Measurements from ENCODE around the gene DAD1. TPM values are rescaled to one million over a fixed set of nuclear protein-coding genes. Genes with fewer than 3 reads are reported as not detected.

DAD1 gene
- total RNA-seq, 1 donor, result 369 TPM

DNA sequence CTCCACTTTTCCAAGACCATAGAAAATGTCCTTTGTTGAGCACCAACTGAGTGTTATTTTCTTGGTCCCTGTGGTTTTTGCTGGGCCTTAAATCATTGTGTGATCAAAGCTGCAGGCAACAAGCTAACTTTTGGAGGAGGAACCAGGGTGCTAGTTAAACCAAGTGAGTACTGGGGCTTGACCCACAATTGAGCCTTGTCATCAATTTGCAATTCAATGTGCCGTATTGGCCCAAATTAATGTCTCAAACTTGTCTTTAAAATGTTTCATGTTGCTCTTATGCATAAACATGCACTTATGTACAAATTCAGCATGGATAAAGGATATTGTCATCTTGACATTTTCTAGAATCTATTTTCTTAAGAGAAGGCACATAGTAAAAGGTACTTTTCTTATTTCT lies 62.3 kb downstream of the DAD1 start:
- TF ChIP-seq, protein P1, sequence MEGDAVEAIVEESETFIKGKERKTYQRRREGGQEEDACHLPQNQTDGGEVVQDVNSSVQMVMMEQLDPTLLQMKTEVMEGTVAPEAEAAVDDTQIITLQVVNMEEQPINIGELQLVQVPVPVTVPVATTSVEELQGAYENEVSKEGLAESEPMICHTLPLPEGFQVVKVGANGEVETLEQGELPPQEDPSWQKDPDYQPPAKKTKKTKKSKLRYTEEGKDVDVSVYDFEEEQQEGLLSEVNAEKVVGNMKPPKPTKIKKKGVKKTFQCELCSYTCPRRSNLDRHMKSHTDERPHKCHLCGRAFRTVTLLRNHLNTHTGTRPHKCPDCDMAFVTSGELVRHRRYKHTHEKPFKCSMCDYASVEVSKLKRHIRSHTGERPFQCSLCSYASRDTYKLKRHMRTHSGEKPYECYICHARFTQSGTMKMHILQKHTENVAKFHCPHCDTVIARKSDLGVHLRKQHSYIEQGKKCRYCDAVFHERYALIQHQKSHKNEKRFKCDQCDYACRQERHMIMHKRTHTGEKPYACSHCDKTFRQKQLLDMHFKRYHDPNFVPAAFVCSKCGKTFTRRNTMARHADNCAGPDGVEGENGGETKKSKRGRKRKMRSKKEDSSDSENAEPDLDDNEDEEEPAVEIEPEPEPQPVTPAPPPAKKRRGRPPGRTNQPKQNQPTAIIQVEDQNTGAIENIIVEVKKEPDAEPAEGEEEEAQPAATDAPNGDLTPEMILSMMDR (IDR thresholded peaks at IDR 0.05; ENCODE audit: insufficient read depth, low read depth, low read length), result no peak
- no peak overlapping the region for H3K4me3 ChIP-seq (ENCODE audit: low read depth, low read length)
- DNase-seq (ENCODE audit: low read depth), result no peak

DNA sequence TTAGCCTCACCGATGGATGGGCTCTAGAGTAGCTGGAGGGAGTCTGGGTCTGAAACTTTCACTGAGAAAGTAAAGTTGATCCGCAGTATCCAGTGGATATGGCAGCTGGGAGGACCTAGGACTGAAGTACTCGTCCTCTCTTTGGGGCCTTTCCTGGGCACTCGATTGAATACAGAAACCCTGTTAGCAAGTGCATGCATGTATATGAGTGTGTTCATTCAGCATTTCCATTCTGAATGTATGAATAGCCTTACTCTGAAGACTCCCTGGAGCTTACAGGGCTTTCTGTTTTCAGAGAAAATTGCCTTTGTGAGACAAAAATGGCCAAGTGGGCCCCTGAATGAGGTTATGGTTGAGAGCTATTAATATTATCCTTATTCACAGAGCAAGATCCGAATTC lies 62.8 kb downstream of the DAD1 start:
- no peak overlapping the region for H3K4me3 ChIP-seq (ENCODE audit: low read depth, low read length)
- DNase-seq (ENCODE audit: low read depth), result no peak
- TF ChIP-seq, protein P1 (IDR thresholded peaks at IDR 0.05; ENCODE audit: insufficient read depth, low read depth, low read length), result no peak

DNA sequence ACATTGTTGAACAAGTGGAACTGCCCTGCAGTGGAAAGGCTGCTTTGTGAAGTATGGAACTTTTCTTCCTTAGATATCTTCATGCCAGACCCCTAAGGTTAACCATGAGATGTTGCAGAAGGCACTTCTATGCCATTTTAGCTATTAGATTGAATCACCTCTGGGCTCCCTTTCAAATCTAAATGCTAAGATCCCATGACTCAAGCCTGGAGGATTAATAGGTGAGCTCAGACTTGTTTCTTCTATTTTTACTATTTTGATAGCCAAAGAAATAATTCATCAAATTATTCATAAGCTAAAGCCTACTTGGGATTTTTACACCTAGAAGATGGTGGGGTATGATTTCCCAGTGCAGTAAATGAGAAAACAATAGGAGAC lies 64.3 kb downstream of the DAD1 start:
- no peak for DNase-seq (ENCODE audit: low read depth)
- H3K4me3 ChIP-seq (ENCODE audit: low read depth, low read length), result no peak overlapping the region
- TF ChIP-seq, protein P1 (IDR thresholded peaks at IDR 0.05; ENCODE audit: insufficient read depth, low read depth, low read length), result no peak

DNA sequence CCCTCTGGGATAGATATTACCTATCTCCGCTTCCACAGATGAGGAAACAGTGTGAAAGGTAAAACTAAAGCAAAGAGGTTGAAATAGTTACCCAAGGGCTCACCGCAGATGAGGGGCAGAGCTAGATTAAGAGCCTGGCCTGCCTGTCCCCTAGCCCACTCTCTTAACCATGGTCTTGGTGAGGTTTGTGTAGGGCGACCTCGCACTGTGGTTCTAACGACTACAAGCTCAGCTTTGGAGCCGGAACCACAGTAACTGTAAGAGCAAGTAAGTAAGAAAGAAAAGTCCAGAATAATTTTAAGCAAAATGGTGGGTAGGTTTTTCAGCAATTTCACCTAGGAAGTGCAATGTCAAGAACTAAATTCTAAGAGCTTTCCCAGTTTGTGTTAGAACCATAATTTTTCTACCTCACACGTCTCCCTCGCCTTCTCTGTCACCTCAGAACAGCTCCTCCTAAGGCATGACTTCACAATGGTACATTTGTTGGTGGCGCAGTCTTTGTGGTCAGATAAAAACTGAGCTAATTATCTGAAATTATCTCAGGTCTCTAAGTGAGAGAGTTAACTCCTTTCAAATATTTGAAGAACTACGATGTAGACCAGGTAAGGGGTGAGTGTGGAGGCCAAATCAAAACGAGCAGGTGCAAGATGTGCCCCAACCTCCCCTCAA lies 64.8 kb downstream of the DAD1 start:
- H3K4me3 ChIP-seq (ENCODE audit: low read depth, low read length), result no peak overlapping the region
- DNase-seq (ENCODE audit: low read depth), result no peak
- TF ChIP-seq, protein P1 (IDR thresholded peaks at IDR 0.05; ENCODE audit: insufficient read depth, low read depth, low read length), result no peak

DNA sequence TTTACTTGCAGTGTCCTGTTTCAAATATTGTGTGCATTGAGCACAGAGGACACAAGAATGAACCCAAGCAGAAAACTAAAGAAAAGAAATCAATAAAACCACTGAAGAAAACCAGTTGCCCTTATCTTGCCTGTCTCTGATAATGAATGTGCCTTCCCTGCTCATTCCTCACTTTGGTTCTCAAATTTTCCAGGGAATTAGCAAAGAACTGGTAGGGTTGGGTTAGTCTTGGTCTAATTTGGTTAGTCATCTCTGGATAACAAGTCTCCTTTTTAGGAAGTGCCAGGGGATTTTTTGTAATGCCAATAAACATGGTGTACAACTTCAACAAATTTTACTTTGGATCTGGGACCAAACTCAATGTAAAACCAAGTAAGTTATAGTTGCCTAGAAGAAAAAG lies 65.7 kb downstream of the DAD1 start:
- no peak overlapping the region for H3K4me3 ChIP-seq (ENCODE audit: low read depth, low read length)
- no peak for DNase-seq (ENCODE audit: low read depth)

DNA sequence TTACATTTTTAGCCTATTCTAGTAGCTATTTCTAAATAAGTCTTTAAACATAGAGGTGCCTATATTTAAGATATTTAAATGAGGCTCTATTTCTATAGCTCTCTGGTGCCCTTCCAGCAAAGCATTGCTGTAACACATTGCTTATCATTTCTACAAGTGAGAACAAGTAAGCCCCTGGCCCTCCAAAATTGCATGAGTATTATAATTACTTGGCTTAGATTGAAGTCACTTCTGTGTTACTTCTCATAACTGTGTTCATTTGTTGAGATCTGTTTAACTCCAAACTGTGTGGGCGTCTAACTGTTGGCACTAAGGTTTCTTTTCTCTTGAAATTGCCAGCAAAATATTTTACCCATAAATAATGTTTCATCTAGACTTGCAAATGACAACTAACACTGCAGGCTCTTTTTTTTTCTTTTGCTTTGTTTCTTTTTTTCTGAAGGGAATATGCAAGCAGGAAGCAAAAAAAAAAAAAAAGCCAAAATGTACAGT lies 66.5 kb downstream of the DAD1 start:
- DNase-seq (ENCODE audit: low read depth), result no peak
- TF ChIP-seq, protein P1 (IDR thresholded peaks at IDR 0.05; ENCODE audit: insufficient read depth, low read depth, low read length), result no peak
- no peak overlapping the region for H3K4me3 ChIP-seq (ENCODE audit: low read depth, low read length)

More for the DNA sequence above, 65.7 kb downstream of the DAD1 start:
- TF ChIP-seq, protein P1 (IDR thresholded peaks at IDR 0.05; ENCODE audit: insufficient read depth, low read depth, low read length), result no peak

All from fibroblast of villous mesenchyme (primary cell).